Ureter (tissue), 1 donor: ENCODE results near the gene ARRDC5. TPM values are rescaled to one million over a fixed set of nuclear protein-coding genes. Genes with fewer than 3 reads are reported as not detected.
"Not testable (repeated sequence)": the region's sequence is repeated elsewhere in the genome, so short reads cannot be mapped to it uniquely, and the experiment has no call there.

Experiments used
- DNase-seq: peaks from one replicate; pipeline ENCODE4 v3.0.0-alpha.2; 2020; ENCODE audit warnings: low spot score
- total RNA-seq: library from RNA; stranded (reverse); gene quantifications from one replicate; pipeline ENCODE4 v1.2.4, GENCODE V29; 2023
- donor health status: DM: yes; HTN: yes; CAD: no.

Gene ARRDC5
- total RNA-seq, 1 donor from 2014 or later, result 1.1 TPM

GRCh38 chr19:4870025-4870700 is 32.5 kb downstream of the ARRDC5 start:
- peak; percentile 50 for DNase-seq

GRCh38 chr19:4868286-4868834 is 34.3 kb downstream of the ARRDC5 start:
- no peak for DNase-seq

- peak; percentile 98 for DNase-seq
These were observed 35.0 kb downstream of the ARRDC5 start, which contains the start of gene PLIN3 for GRCh38 chr19:4867534-4868285. Gene PLIN3, minus strand, starts transcription at chr19:4867667. Its CDS starts 6,273 bp downstream, at chr19:4861394.

- DNase-seq, result peak; percentile 66
These were observed 35.9 kb downstream of the ARRDC5 start for GRCh38 chr19:4866595-4867424.

GRCh38 chr19:4861147-4861546 is 41.5 kb downstream of the ARRDC5 start:
- peak; percentile 67 for DNase-seq

GRCh38 chr19:4859697-4860096 is 43.0 kb downstream of the ARRDC5 start:
- DNase-seq, result no peak

GRCh38 chr19:4856468-4856867 is 46.2 kb downstream of the ARRDC5 start:
- not testable (repeated sequence) for DNase-seq

GRCh38 chr19:4853506-4853905 is 49.2 kb downstream of the ARRDC5 start:
- DNase-seq, result not testable (repeated sequence)

GRCh38 chr19:4852484-4852883 is 50.2 kb downstream of the ARRDC5 start:
- DNase-seq, result no peak

GRCh38 chr19:4851551-4852290 is 51.0 kb downstream of the ARRDC5 start:
- peak; percentile 73 for DNase-seq

- no peak for DNase-seq
These were observed 53.7 kb downstream of the ARRDC5 start for GRCh38 chr19:4849019-4849418.

- DNase-seq, result no peak
These were observed 55.3 kb downstream of the ARRDC5 start for GRCh38 chr19:4847190-4847973.

GRCh38 chr19:4845975-4846374 is 56.7 kb downstream of the ARRDC5 start:
- DNase-seq, result not testable (repeated sequence)

GRCh38 chr19:4844348-4845179 is 58.1 kb downstream of the ARRDC5 start:
- DNase-seq, result no peak

GRCh38 chr19:4843647-4843965 is 59.1 kb downstream of the ARRDC5 start:
- DNase-seq, result no peak
